Measurements from ENCODE around the gene ATP2B2. TPM values are rescaled to one million over a fixed set of nuclear protein-coding genes. Genes with fewer than 3 reads are reported as not detected.

ATP2B2 gene
- total and polyA plus RNA-seq, 2 of the 8 experiments (the other 6 are each of a cell fraction or from before 2014, with no cell fraction given) = 0.14 to 1.2 TPM

GRCh38 chr3:10484709-10485108 lies 20.7 kb downstream of the ATP2B2 start (continued):
- TF ChIP-seq SIRT6 (IDR thresholded peaks at IDR 0.05; ENCODE audit: low read length) (no peak), MAX (IDR thresholded peaks at IDR 0.05) (no peak), RNF2 (IDR thresholded peaks at IDR 0.05; ENCODE audit: borderline replicate concordance, low read depth, low read length, missing control alignments, poor library complexity, severe bottlenecking) (no peak), SAP30 (IDR thresholded peaks at IDR 0.05; ENCODE audit: insufficient read depth, insufficient replicate concordance, low read length) (no peak)

All from H1 (cell line).